Natural killer cell (primary cell): ENCODE results near the gene DNAJC13. TPM values are rescaled to one million over a fixed set of nuclear protein-coding genes. Genes with fewer than 3 reads are reported as not detected.

Experiments used
- ATAC-seq, 3 donors: fragments of 150-1000 bp in 2 of 3; fragments of 200-7000 bp in 1 of 3; cut with Tn5 transposase; 1 replicate in 1 of 3; 2 replicates in 2 of 3; pipeline ENCODE4 v1.10.0; 2021; ENCODE audit warnings: mild to moderate bottlenecking in 2 of 3, moderate library complexity in 2 of 3
- DNase-seq, 2 donors: peaks; one replicate each; pipeline versions ENCODE4 v3.0.0 to v3.0.0-alpha.2; 2013 to 2021; ENCODE audit warnings: mixed read lengths in 1 of 2
- H3K27ac ChIP-seq: one replicate; pipeline ENCODE4 v1.5.1; 2013; ENCODE audit warnings: mild to moderate bottlenecking, low read length
- H3K27me3 ChIP-seq: one replicate; pipeline ENCODE4 v1.6.1; 2013; ENCODE audit warnings: low read length; ENCODE audit not compliant: control insufficient read depth, insufficient read depth
- H3K36me3 ChIP-seq: one replicate; pipeline ENCODE4 v1.6.1; 2013; ENCODE audit warnings: low read length; ENCODE audit not compliant: control insufficient read depth, insufficient read depth
- H3K4me1 ChIP-seq: one replicate; pipeline ENCODE4 v1.6.1; 2013; ENCODE audit warnings: low read length; ENCODE audit not compliant: control insufficient read depth, insufficient read depth
- H3K4me3 ChIP-seq: one replicate; pipeline ENCODE4 v1.5.1; 2013; ENCODE audit warnings: low read length
- H3K9me3 ChIP-seq: one replicate; pipeline ENCODE4 v1.6.1; 2013; ENCODE audit warnings: low read length; ENCODE audit not compliant: control insufficient read depth, insufficient read depth
- H3K27ac Mint-ChIP-seq, 2 donors: one replicate each; pipeline ENCODE4 v1.8.0; 2022; ENCODE audit warnings: mild to moderate bottlenecking in 2 of 2, mixed read lengths in 2 of 2, moderate library complexity in 1 of 2
- H3K27me3 Mint-ChIP-seq, 2 donors: one replicate each; pipeline ENCODE4 v1.8.0; 2022; ENCODE audit warnings: low read depth in 2 of 2, mixed read lengths in 2 of 2
- H3K36me3 Mint-ChIP-seq: one replicate; pipeline ENCODE4 v1.8.0; 2022; ENCODE audit warnings: mixed read lengths
- H3K4me1 Mint-ChIP-seq, 2 donors: one replicate each; pipeline ENCODE4 v1.8.0; 2022; ENCODE audit warnings: mixed read lengths in 2 of 2
- H3K4me3 Mint-ChIP-seq: one replicate; pipeline ENCODE4 v1.8.0; 2022; ENCODE audit warnings: mild to moderate bottlenecking, moderate library complexity, mixed read lengths
- H3K9me3 Mint-ChIP-seq, 2 donors: one replicate each; pipeline ENCODE4 v1.8.0; 2022; ENCODE audit warnings: mixed read lengths in 2 of 2
- CTCF ChIP-seq: fragments of 200-600 bp; IDR thresholded peaks from one replicate; pipeline ENCODE4 v1.8.0; 2022; ENCODE audit warnings: antibody characterized with exemption
- WGBS: methylation state at CpG from one replicate; pipeline ENCODE4 v1.1.7; 2013; ENCODE audit warnings: missing lambda C conversion rate; ENCODE audit not compliant: insufficient coverage; 5-methylcytosine and 5-hydroxymethylcytosine counted together
- intact Hi-C: fragments of 100-400 bp; cut with micrococcal nuclease; formaldehyde crosslinking; loops from one replicate; pipeline ENCODE4 v1.14.2; 2022
- total RNA-seq, 4 donors: library from RNA; stranded (reverse); fragments of 120-200 nt in 1 of 4; gene quantifications; one replicate each; pipeline versions ENCODE4 v1.2.3 to v1.2.4, GENCODE V29; 2013 to 2022

Gene DNAJC13
- total RNA-seq, 3 donors from 2014 or later (not counting 1 experiment from before 2014, with no cell fraction given) = 30.5 to 44.0 (median 42.9) TPM

DNA sequence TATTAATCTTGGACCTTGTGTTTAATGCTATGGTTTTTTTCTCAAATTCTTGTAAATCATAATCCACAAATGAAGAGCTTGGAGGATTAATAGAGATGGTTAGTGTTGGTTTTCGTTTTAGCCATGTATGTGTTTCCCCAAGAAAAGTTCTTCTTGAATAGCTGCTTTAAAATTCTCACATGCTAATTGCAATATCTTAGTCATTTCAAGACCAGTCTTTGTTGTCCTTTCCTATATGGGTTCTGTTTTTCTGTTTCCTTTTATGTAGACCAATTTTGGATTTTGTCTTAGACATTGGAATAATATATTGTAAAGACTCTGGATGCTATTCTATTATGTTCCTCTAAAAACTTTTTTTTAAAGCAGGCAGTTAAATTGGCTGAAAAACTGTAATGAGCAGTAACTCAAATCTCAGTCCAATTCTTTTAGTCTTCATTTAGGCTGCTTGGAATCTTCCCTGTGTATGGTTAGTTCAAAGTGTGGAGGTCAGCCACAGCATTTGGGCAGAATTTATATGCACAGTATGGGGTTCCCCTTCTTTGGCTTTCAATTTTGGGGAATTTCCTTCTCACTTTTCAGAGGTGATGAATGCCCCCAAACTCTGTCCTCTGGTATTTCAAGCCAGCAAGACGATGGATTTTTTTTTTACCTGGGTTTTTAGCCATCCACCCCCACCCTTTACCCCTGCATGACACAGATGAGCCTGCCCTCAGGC, 39.1 kb upstream of the DNAJC13 start:
- H3K36me3 ChIP-seq = no peaks in the 10 kb centered on the region
- no peak for TF ChIP-seq CTCF
- DNase-seq (no peak), ATAC-seq (no peak)
- intact Hi-C loops = no loop called here
- H3K4me3 Mint-ChIP-seq = no peak overlapping the region
- H3K4me1 ChIP-seq = no peaks in the 10 kb centered on the region
- WGBS = 64% methylated on average over 1 of the region's 2 CpGs
- H3K9me3 ChIP-seq = no peaks in the 10 kb centered on the region
- H3K27me3 Mint-ChIP-seq = peaks cover 14 to 16% of the 10 kb centered on the region in 2 donors
- H3K4me1 Mint-ChIP-seq = no peaks in the 10 kb centered on the region
- H3K27me3 ChIP-seq = no peaks in the 10 kb centered on the region
- no peak overlapping the region for H3K27ac Mint-ChIP-seq
- H3K27ac ChIP-seq = no peak overlapping the region
- H3K4me3 ChIP-seq = no peak overlapping the region
- no peaks in the 10 kb centered on the region for H3K36me3 Mint-ChIP-seq
- no peaks in the 10 kb centered on the region for H3K9me3 Mint-ChIP-seq

DNA sequence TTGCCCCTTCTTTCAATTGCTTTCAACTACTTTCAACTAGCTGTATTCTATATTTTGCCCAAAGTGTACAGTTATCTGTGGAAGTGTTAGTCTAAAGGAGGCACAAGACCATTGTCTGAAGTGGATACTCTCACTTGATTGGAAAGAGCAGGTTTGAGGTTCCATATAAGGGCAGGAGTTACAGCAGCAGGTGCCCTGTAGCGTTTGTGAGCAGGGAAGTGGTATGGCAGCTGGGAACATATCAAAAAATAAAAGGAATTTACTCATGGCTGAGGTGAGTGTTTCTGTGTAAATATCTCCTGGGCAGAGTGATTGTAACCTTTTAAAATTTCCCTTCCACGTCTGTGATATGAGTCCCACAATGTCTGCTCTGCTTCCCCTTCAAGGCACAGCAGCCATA, 38.5 kb upstream of the DNAJC13 start:
- Mint-ChIP-seq H3K4me1 (no peaks in the 10 kb centered on the region), H3K27me3 (peaks cover 14 to 16% of the 10 kb centered on the region in 2 donors), H3K27ac (no peak overlapping the region), H3K36me3 (no peaks in the 10 kb centered on the region), H3K9me3 (no peaks in the 10 kb centered on the region), H3K4me3 (no peak overlapping the region)
- no peak for DNase-seq
- Histone ChIP-seq H3K27ac (no peak overlapping the region), H3K9me3 (no peaks in the 10 kb centered on the region), H3K36me3 (no peaks in the 10 kb centered on the region), H3K4me3 (no peak overlapping the region), H3K4me1 (no peaks in the 10 kb centered on the region), H3K27me3 (no peaks in the 10 kb centered on the region)
- no peak for TF ChIP-seq CTCF
- WGBS = 78% methylated on average over 2 of the region's 2 CpGs
- no peak for ATAC-seq
- intact Hi-C loops = no loop called here

- TF ChIP-seq CTCF = no peak
- no peaks in the 10 kb centered on the region for H3K9me3 Mint-ChIP-seq
- Histone ChIP-seq H3K27ac (no peak overlapping the region), H3K4me1 (no peaks in the 10 kb centered on the region), H3K4me3 (no peak overlapping the region), H3K9me3 (no peaks in the 10 kb centered on the region), H3K27me3 (no peaks in the 10 kb centered on the region), H3K36me3 (no peaks in the 10 kb centered on the region)
- H3K27me3 Mint-ChIP-seq = peaks cover 16 to 17% of the 10 kb centered on the region in 2 donors
- WGBS = no CpG with 5 or more reads among the region's 1 CpG
- intact Hi-C loops = no loop called here
- no peaks in the 10 kb centered on the region for H3K4me1 Mint-ChIP-seq
- DNase-seq (no peak), ATAC-seq (no peak)
- H3K4me3 Mint-ChIP-seq = no peak overlapping the region
- no peak overlapping the region for H3K27ac Mint-ChIP-seq
- no peaks in the 10 kb centered on the region for H3K36me3 Mint-ChIP-seq
These were observed 36.4 kb upstream of the DNAJC13 start for GRCh38 chr3:132380920-132381319.
